ENCODE results near the gene SYNE2. TPM values are rescaled to one million over a fixed set of nuclear protein-coding genes. Genes with fewer than 3 reads are reported as not detected.
"Not testable (repeated sequence)": the region's sequence is repeated elsewhere in the genome, so short reads cannot be mapped to it uniquely, and the experiment has no call there.

The SYNE2 gene
- total and polyA plus RNA-seq, 2 donors from 2014 or later = 65.9 to 461 TPM

DNA sequence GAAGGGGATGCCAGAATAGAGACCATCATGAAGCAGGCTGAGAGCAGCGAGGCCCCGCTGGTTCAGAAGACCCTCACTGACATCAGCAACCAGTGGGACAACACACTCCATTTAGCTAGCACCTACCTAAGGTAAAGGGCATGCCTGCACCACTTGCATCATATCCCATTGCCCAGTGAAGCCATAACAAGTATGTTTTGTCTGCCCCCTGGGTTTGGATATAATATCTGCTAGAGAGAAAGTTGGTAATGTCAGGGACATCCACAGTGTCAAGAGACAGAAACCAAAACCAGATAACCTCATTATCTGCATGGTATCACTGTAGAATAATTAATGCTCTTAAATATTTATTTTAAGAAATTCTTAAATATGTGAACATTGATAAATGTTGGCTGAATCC is 173.8 kb downstream of the SYNE2 start:
- no peaks in the 10 kb centered on the region for H3K9me3 ChIP-seq (ENCODE audit: control insufficient read depth in 2 of 3, insufficient read depth in 1 of 3, low read length in 3 of 3)
- DNase-seq (no peak), FAIRE-seq (no peak)
- no peaks in the 10 kb centered on the region for H3K4me1 ChIP-seq (ENCODE audit: control insufficient read depth in 2 of 3, insufficient read depth in 2 of 3, low read depth in 1 of 3, low read length in 3 of 3)
- H3K27me3 ChIP-seq (ENCODE audit: control insufficient read depth, insufficient read depth, low read length) = no peaks in the 10 kb centered on the region
- TF ChIP-seq, protein P1, sequence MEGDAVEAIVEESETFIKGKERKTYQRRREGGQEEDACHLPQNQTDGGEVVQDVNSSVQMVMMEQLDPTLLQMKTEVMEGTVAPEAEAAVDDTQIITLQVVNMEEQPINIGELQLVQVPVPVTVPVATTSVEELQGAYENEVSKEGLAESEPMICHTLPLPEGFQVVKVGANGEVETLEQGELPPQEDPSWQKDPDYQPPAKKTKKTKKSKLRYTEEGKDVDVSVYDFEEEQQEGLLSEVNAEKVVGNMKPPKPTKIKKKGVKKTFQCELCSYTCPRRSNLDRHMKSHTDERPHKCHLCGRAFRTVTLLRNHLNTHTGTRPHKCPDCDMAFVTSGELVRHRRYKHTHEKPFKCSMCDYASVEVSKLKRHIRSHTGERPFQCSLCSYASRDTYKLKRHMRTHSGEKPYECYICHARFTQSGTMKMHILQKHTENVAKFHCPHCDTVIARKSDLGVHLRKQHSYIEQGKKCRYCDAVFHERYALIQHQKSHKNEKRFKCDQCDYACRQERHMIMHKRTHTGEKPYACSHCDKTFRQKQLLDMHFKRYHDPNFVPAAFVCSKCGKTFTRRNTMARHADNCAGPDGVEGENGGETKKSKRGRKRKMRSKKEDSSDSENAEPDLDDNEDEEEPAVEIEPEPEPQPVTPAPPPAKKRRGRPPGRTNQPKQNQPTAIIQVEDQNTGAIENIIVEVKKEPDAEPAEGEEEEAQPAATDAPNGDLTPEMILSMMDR (IDR thresholded peaks at IDR 0.05; ENCODE audit: borderline replicate concordance, extremely low read depth, insufficient read depth) = no peak
- no peak overlapping the region for H3K9ac ChIP-seq (ENCODE audit: low read length in 3 of 3)
- intact Hi-C loops (cut with DNase I) = no loop called here
- no peak overlapping the region for H3K4me3 ChIP-seq (ENCODE audit: low read length in 3 of 3)
- H3K27ac ChIP-seq (ENCODE audit: low read depth in 2 of 2, low read length in 2 of 2) = no peak overlapping the region
- H3K36me3 ChIP-seq (ENCODE audit: control insufficient read depth in 2 of 3, insufficient read depth in 3 of 3, low read length in 3 of 3) = peaks cover 2 to 82% (median 36%) of the 10 kb centered on the region in 3 donors

GRCh38 chr14:64035143-64035542 is 182.3 kb downstream of the SYNE2 start:
- intact Hi-C loops (cut with DNase I) = no loop called here
- TF ChIP-seq, protein P1 (IDR thresholded peaks at IDR 0.05; ENCODE audit: borderline replicate concordance, extremely low read depth, insufficient read depth) = no peak
- H3K9ac ChIP-seq (ENCODE audit: low read length in 3 of 3) = no peak overlapping the region
- H3K27ac ChIP-seq (ENCODE audit: low read depth in 2 of 2, low read length in 2 of 2) = no peak overlapping the region
- H3K4me3 ChIP-seq (ENCODE audit: low read length in 3 of 3) = no peak overlapping the region
- FAIRE-seq = no peak
- peaks cover 2 to 37% (median 18%) of the 10 kb centered on the region in 3 donors for H3K36me3 ChIP-seq (ENCODE audit: control insufficient read depth in 2 of 3, insufficient read depth in 3 of 3, low read length in 3 of 3)
- no peaks in the 10 kb centered on the region for H3K27me3 ChIP-seq (ENCODE audit: control insufficient read depth, insufficient read depth, low read length)
- H3K4me1 ChIP-seq (ENCODE audit: control insufficient read depth in 2 of 3, insufficient read depth in 2 of 3, low read depth in 1 of 3, low read length in 3 of 3) = peaks cover 0 to 3% (median 0%) of the 10 kb centered on the region in 3 donors
- H3K9me3 ChIP-seq (ENCODE audit: control insufficient read depth in 2 of 3, insufficient read depth in 1 of 3, low read length in 3 of 3) = no peaks in the 10 kb centered on the region
- peak in 2 of 5 donors; percentile 7 to 9 for DNase-seq

- H3K9ac ChIP-seq (ENCODE audit: low read length in 3 of 3); H3K27ac ChIP-seq (ENCODE audit: low read depth in 2 of 2, low read length in 2 of 2); H3K4me3 ChIP-seq (ENCODE audit: low read length in 3 of 3); FAIRE-seq; intact Hi-C loops (cut with DNase I); H3K27me3 ChIP-seq (ENCODE audit: control insufficient read depth, insufficient read depth, low read length); H3K9me3 ChIP-seq (ENCODE audit: control insufficient read depth in 2 of 3, insufficient read depth in 1 of 3, low read length in 3 of 3); H3K4me1 ChIP-seq (ENCODE audit: control insufficient read depth in 2 of 3, insufficient read depth in 2 of 3, low read depth in 1 of 3, low read length in 3 of 3): not testable (repeated sequence)
- peak in 1 of 5 donors; percentile 61 for DNase-seq
- peaks cover 2 to 17% (median 4%) of the 10 kb centered on the region in 3 donors for H3K36me3 ChIP-seq (ENCODE audit: control insufficient read depth in 2 of 3, insufficient read depth in 3 of 3, low read length in 3 of 3)
Measured at GRCh38 chr14:64037869-64038745, 185.3 kb downstream of the SYNE2 start.

DNA sequence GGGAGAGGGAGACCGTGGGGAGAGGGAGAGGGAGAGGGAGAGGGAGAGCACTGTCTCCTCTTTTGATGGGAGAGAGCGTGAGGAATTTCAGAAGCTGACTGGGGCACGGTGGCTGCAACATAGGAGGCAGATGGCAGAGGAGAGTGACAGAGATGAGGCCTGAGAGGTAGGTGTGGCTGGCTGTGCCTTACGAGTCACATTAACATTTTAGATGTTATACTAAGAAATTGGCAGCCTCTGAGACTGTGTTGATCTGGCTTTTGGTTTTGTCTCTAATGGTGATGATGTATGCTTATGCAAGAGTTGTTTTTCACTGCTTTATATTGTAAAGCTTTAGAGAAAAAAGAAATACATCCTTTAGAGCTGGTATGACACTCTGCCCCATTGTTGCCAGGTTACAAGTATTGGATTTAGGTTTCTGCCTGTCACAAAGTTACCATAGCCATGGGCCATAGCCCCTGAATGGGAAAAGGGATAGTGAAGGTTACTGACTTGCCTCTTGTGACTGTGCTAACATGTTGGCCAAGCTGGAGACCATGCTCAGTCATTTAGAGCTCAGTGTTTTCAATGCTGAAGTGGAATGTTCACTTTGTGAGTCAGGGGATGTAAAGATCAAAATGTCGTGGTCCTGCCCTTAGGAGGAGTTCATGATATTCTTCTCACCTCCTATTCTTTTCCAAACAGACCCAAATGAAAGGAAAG is 186.2 kb downstream of the SYNE2 start:
- peaks cover 2 to 17% (median 4%) of the 10 kb centered on the region in 3 donors for H3K36me3 ChIP-seq (ENCODE audit: control insufficient read depth in 2 of 3, insufficient read depth in 3 of 3, low read length in 3 of 3)
- H3K4me1 ChIP-seq (ENCODE audit: control insufficient read depth in 2 of 3, insufficient read depth in 2 of 3, low read depth in 1 of 3, low read length in 3 of 3) = peaks cover 0 to 3% (median 0%) of the 10 kb centered on the region in 3 donors
- no peaks in the 10 kb centered on the region for H3K27me3 ChIP-seq (ENCODE audit: control insufficient read depth, insufficient read depth, low read length)
- no peak overlapping the region for H3K27ac ChIP-seq (ENCODE audit: low read depth in 2 of 2, low read length in 2 of 2)
- intact Hi-C loops (cut with DNase I) = no loop called here
- TF ChIP-seq, protein P1 (IDR thresholded peaks at IDR 0.05; ENCODE audit: borderline replicate concordance, extremely low read depth, insufficient read depth) = no peak
- no peaks in the 10 kb centered on the region for H3K9me3 ChIP-seq (ENCODE audit: control insufficient read depth in 2 of 3, insufficient read depth in 1 of 3, low read length in 3 of 3)
- DNase-seq (no peak), FAIRE-seq (no peak)
- H3K9ac ChIP-seq (ENCODE audit: low read length in 3 of 3) = no peak overlapping the region
- no peak overlapping the region for H3K4me3 ChIP-seq (ENCODE audit: low read length in 3 of 3)

Data from kidney (tissue), 14 donors.